Endothelial cell of umbilical vein (primary cell): Measurements from ENCODE around the gene GALNT12.

Experiments
- EZH2 ChIP-seq: IDR thresholded peaks from 2 replicates; pipeline ENCODE4 v1.6.1; 2012; ENCODE audit warnings: borderline replicate concordance, low read depth, mild to moderate bottlenecking, moderate library complexity, low read length, inconsistent platforms; ENCODE audit not compliant: severe bottlenecking
- GATA2 ChIP-seq: IDR thresholded peaks from 2 replicates; pipeline ENCODE4 v1.7.0; 2011; ENCODE audit warnings: low read depth, mild to moderate bottlenecking, moderate library complexity, mixed read lengths, low read length; ENCODE audit not compliant: insufficient read length, insufficient read depth
- POLR2A ChIP-seq: IDR thresholded peaks from 2 replicates; pipeline ENCODE4 v1.6.1; 2012; ENCODE audit warnings: low read depth, mild to moderate bottlenecking, control low read depth, low read length
- POLR2AphosphoS5 ChIP-seq: IDR thresholded peaks from 2 replicates; pipeline ENCODE4 v1.6.1; 2012; ENCODE audit warnings: low read depth, mild to moderate bottlenecking, control low read depth, low read length, moderate library complexity; ENCODE audit not compliant: insufficient read depth
- TF ChIP-seq, protein P1 (sequence below), 2 donors: IDR thresholded peaks; 1 replicate in 1 of 2; 2 replicates in 1 of 2; pipeline ENCODE4 v1.5.1; 2011; ENCODE audit warnings: low read length in 2 of 2, mild to moderate bottlenecking in 2 of 2, moderate library complexity in 2 of 2, control low read depth in 1 of 2, inconsistent platforms in 1 of 2, low read depth in 1 of 2; ENCODE audit not compliant: insufficient read depth in 1 of 2; ENCODE audit errors: extremely low read depth in 1 of 2
- TF ChIP-seq, protein P2 (sequence below): IDR thresholded peaks from 2 replicates; pipeline ENCODE4 v1.6.1; 2011; ENCODE audit not compliant: insufficient read depth, insufficient read length

DNA sequence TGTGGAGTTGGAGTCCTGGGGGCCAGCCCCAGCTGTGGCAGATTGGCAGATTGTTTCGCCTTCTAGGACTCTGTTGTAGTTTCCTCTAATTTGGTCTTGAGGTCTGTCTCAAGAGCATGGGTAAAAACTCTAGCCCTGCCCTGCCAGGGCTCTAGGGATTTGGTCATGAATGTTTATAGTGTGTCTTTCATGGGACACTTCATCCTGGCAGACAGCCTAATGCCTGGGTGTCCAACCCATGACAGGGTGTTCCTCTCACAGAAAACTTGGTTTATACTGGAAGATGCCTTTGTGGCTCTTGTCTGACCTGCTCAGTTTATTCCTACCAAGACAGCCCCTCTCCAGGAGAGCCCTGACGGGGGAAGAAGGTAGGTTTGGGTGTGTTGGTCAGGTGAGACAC lies 45.5 kb downstream of the GALNT12 start:
- TF ChIP-seq, protein P1, sequence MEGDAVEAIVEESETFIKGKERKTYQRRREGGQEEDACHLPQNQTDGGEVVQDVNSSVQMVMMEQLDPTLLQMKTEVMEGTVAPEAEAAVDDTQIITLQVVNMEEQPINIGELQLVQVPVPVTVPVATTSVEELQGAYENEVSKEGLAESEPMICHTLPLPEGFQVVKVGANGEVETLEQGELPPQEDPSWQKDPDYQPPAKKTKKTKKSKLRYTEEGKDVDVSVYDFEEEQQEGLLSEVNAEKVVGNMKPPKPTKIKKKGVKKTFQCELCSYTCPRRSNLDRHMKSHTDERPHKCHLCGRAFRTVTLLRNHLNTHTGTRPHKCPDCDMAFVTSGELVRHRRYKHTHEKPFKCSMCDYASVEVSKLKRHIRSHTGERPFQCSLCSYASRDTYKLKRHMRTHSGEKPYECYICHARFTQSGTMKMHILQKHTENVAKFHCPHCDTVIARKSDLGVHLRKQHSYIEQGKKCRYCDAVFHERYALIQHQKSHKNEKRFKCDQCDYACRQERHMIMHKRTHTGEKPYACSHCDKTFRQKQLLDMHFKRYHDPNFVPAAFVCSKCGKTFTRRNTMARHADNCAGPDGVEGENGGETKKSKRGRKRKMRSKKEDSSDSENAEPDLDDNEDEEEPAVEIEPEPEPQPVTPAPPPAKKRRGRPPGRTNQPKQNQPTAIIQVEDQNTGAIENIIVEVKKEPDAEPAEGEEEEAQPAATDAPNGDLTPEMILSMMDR (IDR thresholded peaks at IDR 0.05; ENCODE audit: extremely low read depth in 1 of 2, insufficient read depth in 1 of 2, low read depth in 1 of 2, low read length in 2 of 2) = no peak
- no peak for TF ChIP-seq POLR2AphosphoS5
- no peak for TF ChIP-seq POLR2A
- no peak for TF ChIP-seq EZH2
- no peak for TF ChIP-seq GATA2
- TF ChIP-seq, protein P2, sequence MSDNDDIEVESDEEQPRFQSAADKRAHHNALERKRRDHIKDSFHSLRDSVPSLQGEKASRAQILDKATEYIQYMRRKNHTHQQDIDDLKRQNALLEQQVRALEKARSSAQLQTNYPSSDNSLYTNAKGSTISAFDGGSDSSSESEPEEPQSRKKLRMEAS = no peak
